Measurements from ENCODE around the gene USH2A. TPM values are rescaled to one million over a fixed set of nuclear protein-coding genes. Genes with fewer than 3 reads are reported as not detected.

The USH2A gene
- total RNA-seq, 1 donor from 2014 or later, result not detected

GRCh38 chr1:216425577-216425976 is 2.3 kb upstream of the USH2A start:
- Histone ChIP-seq H3K9me3 (no peaks in the 10 kb centered on the region), H3K4me1 (no peaks in the 10 kb centered on the region), H3K27me3 (no peaks in the 10 kb centered on the region), H3K4me3 (no peak overlapping the region), H3K27ac (no peak overlapping the region), H3K36me3 (no peaks in the 10 kb centered on the region)
- DNase-seq (no peak), ATAC-seq (no peak)
- TF ChIP-seq CTCF (IDR thresholded peaks at IDR 0.05), result no peak
- intact Hi-C loops (cut with DNase I), result no loop called here

- no peak for DNase-seq
- intact Hi-C loops (cut with DNase I), result no loop called here
Observed at GRCh38 chr1:216420746-216421145, 2.5 kb downstream of the USH2A start.

GRCh38 chr1:216420263-216420662 is 3.0 kb downstream of the USH2A start:
- intact Hi-C loops (cut with DNase I), result no loop called here
- ATAC-seq (no peak), DNase-seq (no peak)
- no peak overlapping the region for H3K4me3 ChIP-seq
- H3K9me3 ChIP-seq, result no peaks in the 10 kb centered on the region
- no peaks in the 10 kb centered on the region for H3K27me3 ChIP-seq
- no peaks in the 10 kb centered on the region for H3K36me3 ChIP-seq
- no peak overlapping the region for H3K27ac ChIP-seq
- H3K4me1 ChIP-seq, result no peaks in the 10 kb centered on the region
- TF ChIP-seq CTCF (IDR thresholded peaks at IDR 0.05), result no peak

More at GRCh38 chr1:216420746-216421145, 2.5 kb downstream of the USH2A start:
- Histone ChIP-seq H3K36me3 (no peaks in the 10 kb centered on the region), H3K27me3 (no peaks in the 10 kb centered on the region), H3K9me3 (no peaks in the 10 kb centered on the region), H3K4me1 (no peaks in the 10 kb centered on the region), H3K27ac (no peak overlapping the region), H3K4me3 (no peak overlapping the region)
- no peak for ATAC-seq
- no peak for TF ChIP-seq CTCF (IDR thresholded peaks at IDR 0.05)

- Histone ChIP-seq H3K9me3 (no peaks in the 10 kb centered on the region), H3K27me3 (no peaks in the 10 kb centered on the region), H3K36me3 (no peaks in the 10 kb centered on the region), H3K4me1 (no peaks in the 10 kb centered on the region), H3K4me3 (no peak overlapping the region), H3K27ac (no peak overlapping the region)
- no peak for ATAC-seq
- TF ChIP-seq CTCF (IDR thresholded peaks at IDR 0.05), result no peak
- intact Hi-C loops (cut with DNase I), result no loop called here
- no peak for DNase-seq
Observed at GRCh38 chr1:216416488-216416887, 6.8 kb downstream of the USH2A start.

GRCh38 chr1:216410026-216410425 is 13.2 kb downstream of the USH2A start:
- Histone ChIP-seq H3K4me3 (no peak overlapping the region), H3K9me3 (no peaks in the 10 kb centered on the region), H3K4me1 (no peaks in the 10 kb centered on the region), H3K36me3 (no peaks in the 10 kb centered on the region), H3K27ac (no peak overlapping the region), H3K27me3 (no peaks in the 10 kb centered on the region)
- TF ChIP-seq CTCF (IDR thresholded peaks at IDR 0.05), result no peak
- intact Hi-C loops (cut with DNase I), result no loop called here
- DNase-seq (no peak), ATAC-seq (no peak)

- H3K27ac ChIP-seq, result no peak overlapping the region
- H3K27me3 ChIP-seq, result no peaks in the 10 kb centered on the region
- H3K4me1 ChIP-seq, result no peaks in the 10 kb centered on the region
- H3K36me3 ChIP-seq, result no peaks in the 10 kb centered on the region
- no peaks in the 10 kb centered on the region for H3K9me3 ChIP-seq
- H3K4me3 ChIP-seq, result no peak overlapping the region
- intact Hi-C loops (cut with DNase I), result no loop called here
- ATAC-seq (no peak), DNase-seq (no peak)
- TF ChIP-seq CTCF (IDR thresholded peaks at IDR 0.05), result no peak
Observed at GRCh38 chr1:216390956-216391355, 32.3 kb downstream of the USH2A start.
